Measurements from ENCODE around the gene CXXC5. TPM values are rescaled to one million over a fixed set of nuclear protein-coding genes. Genes with fewer than 3 reads are reported as not detected.

Gene CXXC5
- total and polyA plus RNA-seq, 2 donors (not counting 1 experiment from before 2014, with no cell fraction given), result 18.6 to 43.9 TPM

DNA sequence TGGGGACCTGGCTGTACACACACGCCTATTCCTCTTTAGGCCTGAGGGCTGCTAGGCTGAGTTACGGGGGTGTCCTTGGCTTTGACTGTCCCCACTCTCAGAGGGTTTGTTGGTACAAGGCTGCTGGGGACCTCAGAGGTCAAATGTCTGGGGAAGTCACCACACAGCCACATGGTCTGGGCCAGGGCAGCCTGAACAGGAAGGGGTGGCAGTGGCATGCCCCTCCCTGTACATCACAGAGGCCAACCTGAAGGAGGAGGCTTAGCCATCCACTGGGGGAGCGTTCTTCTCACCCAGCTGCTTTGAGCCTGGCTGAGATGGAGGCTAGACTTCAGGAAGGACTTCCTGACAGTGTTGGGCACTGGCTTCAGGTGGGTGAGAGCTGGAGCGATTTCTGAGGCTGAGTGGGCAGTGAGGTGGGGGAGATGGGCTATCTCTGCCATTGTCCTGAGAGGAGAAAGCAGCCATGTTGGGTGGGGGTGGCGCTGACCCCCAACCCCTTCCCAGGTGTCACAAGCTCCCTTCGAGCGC is 36.3 kb downstream of the CXXC5 start:
- no peak for DNase-seq (ENCODE audit: low read depth in 2 of 2)
- TF ChIP-seq, protein P1, sequence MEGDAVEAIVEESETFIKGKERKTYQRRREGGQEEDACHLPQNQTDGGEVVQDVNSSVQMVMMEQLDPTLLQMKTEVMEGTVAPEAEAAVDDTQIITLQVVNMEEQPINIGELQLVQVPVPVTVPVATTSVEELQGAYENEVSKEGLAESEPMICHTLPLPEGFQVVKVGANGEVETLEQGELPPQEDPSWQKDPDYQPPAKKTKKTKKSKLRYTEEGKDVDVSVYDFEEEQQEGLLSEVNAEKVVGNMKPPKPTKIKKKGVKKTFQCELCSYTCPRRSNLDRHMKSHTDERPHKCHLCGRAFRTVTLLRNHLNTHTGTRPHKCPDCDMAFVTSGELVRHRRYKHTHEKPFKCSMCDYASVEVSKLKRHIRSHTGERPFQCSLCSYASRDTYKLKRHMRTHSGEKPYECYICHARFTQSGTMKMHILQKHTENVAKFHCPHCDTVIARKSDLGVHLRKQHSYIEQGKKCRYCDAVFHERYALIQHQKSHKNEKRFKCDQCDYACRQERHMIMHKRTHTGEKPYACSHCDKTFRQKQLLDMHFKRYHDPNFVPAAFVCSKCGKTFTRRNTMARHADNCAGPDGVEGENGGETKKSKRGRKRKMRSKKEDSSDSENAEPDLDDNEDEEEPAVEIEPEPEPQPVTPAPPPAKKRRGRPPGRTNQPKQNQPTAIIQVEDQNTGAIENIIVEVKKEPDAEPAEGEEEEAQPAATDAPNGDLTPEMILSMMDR (conservative IDR thresholded peaks at IDR 0.05 in 1 of 2, IDR thresholded peaks at IDR 0.05 in 1 of 2; ENCODE audit: low read depth in 1 of 2, low read length in 2 of 2), result no peak
- no peak for TF ChIP-seq EZH2 (IDR thresholded peaks at IDR 0.05; ENCODE audit: low read length, missing control alignments)
- no peaks in the 10 kb centered on the region for H3K27me3 ChIP-seq (ENCODE audit: control insufficient read depth, insufficient read depth, low read length)
- H3K4me2 ChIP-seq (ENCODE audit: extremely low read depth, insufficient read depth, low read length), result no peak overlapping the region
- no peak overlapping the region for H3K4me3 ChIP-seq (replicated peaks in 1 of 4; ENCODE audit: control extremely low read depth in 1 of 4, insufficient read depth in 1 of 4, low read depth in 3 of 4, low read length in 4 of 4)
- H3K9me3 ChIP-seq (ENCODE audit: control insufficient read depth, insufficient read depth, low read depth, low read length), result no peaks in the 10 kb centered on the region
- H3K36me3 ChIP-seq (ENCODE audit: control insufficient read depth, insufficient read depth, low read length), result peaks cover 2% of the 10 kb centered on the region
- H2AFZ ChIP-seq (ENCODE audit: low read length), result no peak overlapping the region
- H3K79me2 ChIP-seq (ENCODE audit: control insufficient read depth, insufficient read depth, low read length), result no peaks in the 10 kb centered on the region
- no peak overlapping the region for H3K27ac ChIP-seq (ENCODE audit: insufficient read depth, low read length)
- no peaks in the 10 kb centered on the region for H4K20me1 ChIP-seq (ENCODE audit: control insufficient read depth, extremely low read depth, insufficient read depth, low read length)
- H3K9ac ChIP-seq (ENCODE audit: insufficient read depth, low read length), result no peak overlapping the region
- H3K4me1 ChIP-seq (ENCODE audit: control insufficient read depth, extremely low read depth, insufficient read depth, low read length), result no peaks in the 10 kb centered on the region

DNA sequence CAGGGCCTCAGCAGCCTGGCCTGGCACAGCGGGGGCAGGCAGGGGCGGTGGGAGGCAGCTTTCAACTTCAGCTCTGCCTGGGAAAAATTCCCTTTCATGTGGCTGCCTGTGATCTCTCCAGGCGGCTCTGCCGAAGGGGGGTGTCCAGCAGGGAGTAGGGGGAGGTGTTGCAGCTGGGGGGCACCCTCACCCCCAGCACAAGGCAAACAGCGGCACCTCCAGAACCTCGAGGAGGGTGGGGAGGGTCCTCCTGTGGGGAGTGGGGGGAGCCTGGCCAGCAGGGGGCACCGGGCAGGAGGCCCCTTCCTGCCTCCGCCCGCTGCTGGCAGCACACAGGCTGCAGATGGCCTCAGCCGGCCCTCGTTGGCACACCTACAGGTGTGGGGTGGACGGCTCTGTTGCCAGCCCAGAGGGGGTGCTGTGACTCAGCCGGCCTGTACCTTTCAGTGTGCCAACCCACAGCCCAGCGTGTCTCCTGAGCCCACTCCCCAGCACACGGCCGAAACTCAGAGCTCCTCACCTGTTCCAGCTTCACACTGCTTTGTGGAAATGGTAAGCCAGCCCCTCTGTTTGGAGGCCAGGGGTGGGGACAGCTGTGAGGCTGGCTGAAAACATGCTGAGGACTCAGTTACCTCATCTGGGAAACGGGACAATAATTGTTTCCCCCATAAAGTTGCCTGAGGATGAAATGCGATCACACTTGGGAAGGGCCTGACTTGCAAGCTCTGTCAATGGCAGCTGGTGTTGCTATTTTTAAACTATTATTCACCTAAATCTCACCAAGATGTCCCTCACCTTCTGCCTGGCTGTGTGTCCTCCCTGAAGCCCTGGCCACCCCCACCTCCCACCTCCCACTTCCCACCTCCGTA is 37.0 kb downstream of the CXXC5 start:
- no peak for DNase-seq (ENCODE audit: low read depth in 2 of 2)
- Histone ChIP-seq H2AFZ (ENCODE audit: low read length) (no peak overlapping the region), H3K4me3 (replicated peaks in 1 of 4; ENCODE audit: control extremely low read depth in 1 of 4, insufficient read depth in 1 of 4, low read depth in 3 of 4, low read length in 4 of 4) (no peak overlapping the region), H3K9me3 (ENCODE audit: control insufficient read depth, insufficient read depth, low read depth, low read length) (no peaks in the 10 kb centered on the region), H3K36me3 (ENCODE audit: control insufficient read depth, insufficient read depth, low read length) (peaks cover 2% of the 10 kb centered on the region), H3K4me1 (ENCODE audit: control insufficient read depth, extremely low read depth, insufficient read depth, low read length) (no peaks in the 10 kb centered on the region), H3K27me3 (ENCODE audit: control insufficient read depth, insufficient read depth, low read length) (no peaks in the 10 kb centered on the region), H4K20me1 (ENCODE audit: control insufficient read depth, extremely low read depth, insufficient read depth, low read length) (no peaks in the 10 kb centered on the region), H3K9ac (ENCODE audit: insufficient read depth, low read length) (no peak overlapping the region), H3K4me2 (ENCODE audit: extremely low read depth, insufficient read depth, low read length) (no peak overlapping the region), H3K79me2 (ENCODE audit: control insufficient read depth, insufficient read depth, low read length) (no peaks in the 10 kb centered on the region), H3K27ac (ENCODE audit: insufficient read depth, low read length) (no peak overlapping the region)
- TF ChIP-seq, protein P1 (conservative IDR thresholded peaks at IDR 0.05 in 1 of 2, IDR thresholded peaks at IDR 0.05 in 1 of 2; ENCODE audit: low read depth in 1 of 2, low read length in 2 of 2), result no peak
- no peak for TF ChIP-seq EZH2 (IDR thresholded peaks at IDR 0.05; ENCODE audit: low read length, missing control alignments)

DNA sequence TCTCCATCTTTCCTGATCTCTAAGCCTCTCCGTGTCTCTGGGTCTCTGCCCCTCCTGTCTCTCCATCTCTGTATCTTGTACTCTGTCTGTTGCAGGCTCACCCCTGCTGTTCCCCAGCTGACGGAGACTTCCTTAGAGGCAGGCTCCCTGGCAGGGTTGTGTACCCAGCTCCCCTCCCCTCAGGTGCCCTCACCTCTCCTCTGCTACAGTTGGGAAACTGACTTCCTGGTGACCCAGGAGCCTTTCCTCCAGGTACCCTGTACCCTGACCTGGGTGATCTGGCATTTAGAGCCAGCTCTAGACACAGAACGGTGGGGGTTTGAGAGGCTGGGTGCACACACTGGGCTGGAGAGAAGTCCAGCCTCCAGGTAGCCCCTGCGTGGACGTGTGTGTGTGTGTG is 37.7 kb downstream of the CXXC5 start:
- Histone ChIP-seq H3K27ac (ENCODE audit: insufficient read depth, low read length) (no peak overlapping the region), H3K4me2 (ENCODE audit: extremely low read depth, insufficient read depth, low read length) (no peak overlapping the region), H3K36me3 (ENCODE audit: control insufficient read depth, insufficient read depth, low read length) (peaks cover under 1% of the 10 kb centered on the region), H3K27me3 (ENCODE audit: control insufficient read depth, insufficient read depth, low read length) (no peaks in the 10 kb centered on the region), H2AFZ (ENCODE audit: low read length) (no peak overlapping the region), H3K4me3 (replicated peaks in 1 of 4; ENCODE audit: control extremely low read depth in 1 of 4, insufficient read depth in 1 of 4, low read depth in 3 of 4, low read length in 4 of 4) (no peak overlapping the region), H3K9ac (ENCODE audit: insufficient read depth, low read length) (no peak overlapping the region), H4K20me1 (ENCODE audit: control insufficient read depth, extremely low read depth, insufficient read depth, low read length) (no peaks in the 10 kb centered on the region), H3K4me1 (ENCODE audit: control insufficient read depth, extremely low read depth, insufficient read depth, low read length) (no peaks in the 10 kb centered on the region), H3K79me2 (ENCODE audit: control insufficient read depth, insufficient read depth, low read length) (no peaks in the 10 kb centered on the region), H3K9me3 (ENCODE audit: control insufficient read depth, insufficient read depth, low read depth, low read length) (no peaks in the 10 kb centered on the region)
- DNase-seq (ENCODE audit: low read depth in 2 of 2), result no peak
- TF ChIP-seq, protein P1 (conservative IDR thresholded peaks at IDR 0.05 in 1 of 2, IDR thresholded peaks at IDR 0.05 in 1 of 2; ENCODE audit: low read depth in 1 of 2, low read length in 2 of 2), result no peak
- TF ChIP-seq EZH2 (IDR thresholded peaks at IDR 0.05; ENCODE audit: low read length, missing control alignments), result no peak
